ENCODE measurements around the gene C15orf39. TPM values are rescaled to one million over a fixed set of nuclear protein-coding genes. Genes with fewer than 3 reads are reported as not detected.

C15orf39 gene
- total RNA-seq, 4 donors from 2014 or later: 10.6 to 18.3 (median 16.7) TPM

DNA sequence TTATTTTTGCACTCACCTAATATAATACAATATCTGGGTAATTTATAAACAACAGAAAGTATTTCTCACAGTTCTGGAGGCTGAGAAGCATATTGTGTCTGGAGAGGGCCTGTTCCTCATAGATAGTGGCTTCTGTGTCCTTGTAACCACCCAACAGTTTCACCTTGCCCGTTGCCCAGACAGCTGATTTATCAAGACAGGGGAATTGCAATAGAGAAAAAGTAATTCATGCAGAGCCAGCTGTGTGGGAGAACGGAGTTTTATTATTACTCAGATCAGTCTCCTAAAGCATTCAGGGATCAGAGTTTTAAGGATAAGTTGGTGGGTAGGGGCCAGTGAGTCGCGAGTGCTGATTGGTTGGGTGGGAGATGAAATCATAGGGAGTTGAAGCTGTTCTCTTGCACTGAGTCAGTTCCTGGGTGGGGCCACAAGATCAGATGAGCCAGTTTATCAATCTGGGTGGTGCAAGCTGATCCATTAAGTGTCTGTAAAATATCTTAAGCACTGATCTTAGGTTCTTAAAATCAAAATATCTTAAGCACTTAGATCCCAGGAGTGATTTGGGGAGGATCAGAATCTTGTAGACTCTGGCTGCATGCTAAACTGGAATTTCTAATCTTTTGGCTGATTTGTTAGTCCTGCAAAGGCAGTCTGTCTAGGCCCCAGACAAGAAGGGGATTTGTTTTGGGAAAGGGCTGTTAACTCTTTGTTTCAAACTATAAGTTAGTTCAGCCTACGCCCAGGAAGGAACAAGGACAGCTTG, 33.9 kb upstream of the C15orf39 start:
- TF ChIP-seq, protein P1, sequence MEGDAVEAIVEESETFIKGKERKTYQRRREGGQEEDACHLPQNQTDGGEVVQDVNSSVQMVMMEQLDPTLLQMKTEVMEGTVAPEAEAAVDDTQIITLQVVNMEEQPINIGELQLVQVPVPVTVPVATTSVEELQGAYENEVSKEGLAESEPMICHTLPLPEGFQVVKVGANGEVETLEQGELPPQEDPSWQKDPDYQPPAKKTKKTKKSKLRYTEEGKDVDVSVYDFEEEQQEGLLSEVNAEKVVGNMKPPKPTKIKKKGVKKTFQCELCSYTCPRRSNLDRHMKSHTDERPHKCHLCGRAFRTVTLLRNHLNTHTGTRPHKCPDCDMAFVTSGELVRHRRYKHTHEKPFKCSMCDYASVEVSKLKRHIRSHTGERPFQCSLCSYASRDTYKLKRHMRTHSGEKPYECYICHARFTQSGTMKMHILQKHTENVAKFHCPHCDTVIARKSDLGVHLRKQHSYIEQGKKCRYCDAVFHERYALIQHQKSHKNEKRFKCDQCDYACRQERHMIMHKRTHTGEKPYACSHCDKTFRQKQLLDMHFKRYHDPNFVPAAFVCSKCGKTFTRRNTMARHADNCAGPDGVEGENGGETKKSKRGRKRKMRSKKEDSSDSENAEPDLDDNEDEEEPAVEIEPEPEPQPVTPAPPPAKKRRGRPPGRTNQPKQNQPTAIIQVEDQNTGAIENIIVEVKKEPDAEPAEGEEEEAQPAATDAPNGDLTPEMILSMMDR (IDR thresholded peaks at IDR 0.05): no peak
- TF ChIP-seq POLR2A (IDR thresholded peaks at IDR 0.05): no peak
- 75 to 87% methylated on average over 5 of the region's 5 CpGs for WGBS, 2 donors
- H3K27me3 ChIP-seq: no peaks in the 10 kb centered on the region
- no peak overlapping the region for H3K4me3 ChIP-seq (replicated peaks in 1 of 3)
- no peaks in the 10 kb centered on the region for H3K9me3 ChIP-seq
- H3K36me3 ChIP-seq: no peaks in the 10 kb centered on the region
- no peak overlapping the region for H3K27ac ChIP-seq
- no peaks in the 10 kb centered on the region for H3K4me1 ChIP-seq
- DNase-seq: no peak
- intact Hi-C loops (cut with DNase I): no loop called here

DNA sequence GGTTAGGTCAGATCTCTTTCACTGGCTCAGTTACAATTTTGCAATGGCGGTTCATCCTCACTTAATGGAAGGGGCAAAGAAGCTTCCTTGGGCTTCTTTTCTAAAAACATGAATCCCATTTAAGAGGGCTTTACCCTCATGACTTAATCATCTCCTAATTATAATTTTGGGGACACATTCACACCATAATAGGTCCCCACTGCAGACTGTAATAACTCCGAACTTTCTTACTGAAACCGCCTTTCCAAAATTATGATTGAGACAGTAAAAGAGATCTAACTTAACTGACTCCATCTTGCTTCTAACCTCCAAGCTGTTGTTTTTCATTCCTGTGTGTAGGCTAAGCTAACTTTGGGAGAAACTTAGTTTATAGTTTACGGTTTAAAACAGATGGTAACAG, 33.3 kb upstream of the C15orf39 start:
- TF ChIP-seq, protein P1 (IDR thresholded peaks at IDR 0.05): no peak
- no peak for TF ChIP-seq POLR2A (IDR thresholded peaks at IDR 0.05)
- no peaks in the 10 kb centered on the region for H3K9me3 ChIP-seq
- H3K27me3 ChIP-seq: no peaks in the 10 kb centered on the region
- no peak for DNase-seq
- no peaks in the 10 kb centered on the region for H3K4me1 ChIP-seq
- H3K27ac ChIP-seq: no peak overlapping the region
- no peaks in the 10 kb centered on the region for H3K36me3 ChIP-seq
- WGBS, 2 donors: 72 to 98% methylated on average over 4 of the region's 4 CpGs
- no peak overlapping the region for H3K4me3 ChIP-seq (replicated peaks in 1 of 3)
- intact Hi-C loops (cut with DNase I): no loop called here

DNA sequence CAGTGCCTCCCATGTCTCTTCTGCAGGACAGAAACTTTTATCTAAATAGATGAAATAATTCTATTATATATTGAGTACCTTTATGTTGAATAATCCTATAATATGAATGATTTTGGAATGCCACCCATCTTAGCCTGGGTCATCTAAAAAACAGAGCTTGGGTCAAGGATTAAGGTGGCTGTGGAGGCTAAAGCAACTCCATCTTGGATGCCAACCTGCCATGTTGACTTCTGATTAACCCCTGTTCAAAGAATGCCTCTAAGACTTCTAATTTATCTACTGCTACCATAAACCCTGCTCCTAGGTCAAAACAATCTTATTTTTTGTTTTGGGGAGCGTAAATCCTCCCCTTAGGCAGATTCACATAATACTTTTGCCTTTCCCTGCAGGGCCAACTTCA, 31.5 kb upstream of the C15orf39 start:
- Histone ChIP-seq H3K27me3 (no peaks in the 10 kb centered on the region), H3K9me3 (no peaks in the 10 kb centered on the region), H3K27ac (no peak overlapping the region), H3K4me3 (replicated peaks in 1 of 3) (no peak overlapping the region), H3K36me3 (no peaks in the 10 kb centered on the region), H3K4me1 (peaks cover under 1 to 1% of the 10 kb centered on the region in 2 donors)
- 97% methylated on average over 1 of the region's 1 CpG for WGBS, 2 donors
- intact Hi-C loops (cut with DNase I): no loop called here
- TF ChIP-seq, protein P1 (IDR thresholded peaks at IDR 0.05): no peak
- TF ChIP-seq POLR2A (IDR thresholded peaks at IDR 0.05): no peak
- no peak for DNase-seq

DNA sequence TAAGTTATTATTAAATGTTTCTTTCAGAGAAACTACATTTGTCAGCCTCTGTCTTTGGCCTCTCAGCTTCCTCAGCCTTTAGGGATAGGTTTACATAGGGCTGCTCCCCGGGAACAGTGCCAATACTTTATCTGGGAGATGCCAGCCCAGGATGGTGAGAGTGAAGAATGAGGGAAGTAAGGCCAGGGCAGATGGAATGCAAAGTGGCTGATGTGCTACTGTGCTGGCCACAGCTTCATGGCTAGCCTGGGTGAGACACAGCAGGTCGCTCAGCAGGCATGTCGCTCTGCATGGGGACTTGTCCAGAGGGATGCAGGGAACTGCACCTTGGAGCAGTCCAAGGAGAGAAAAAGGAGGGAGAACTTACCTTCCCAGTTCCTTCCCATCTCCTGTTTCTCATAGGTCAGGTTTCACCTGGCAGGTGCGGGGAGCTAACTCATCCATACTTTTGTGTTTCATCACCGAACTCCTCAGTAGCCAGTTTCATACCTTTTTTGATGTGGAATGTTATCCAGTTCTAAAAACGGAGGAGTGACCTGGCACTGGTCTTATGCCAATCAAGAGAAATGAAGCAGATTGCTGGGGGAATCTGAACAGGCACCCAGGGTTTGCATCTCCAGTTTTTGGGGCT, 30.9 kb upstream of the C15orf39 start:
- H3K9me3 ChIP-seq: no peaks in the 10 kb centered on the region
- H3K27ac ChIP-seq: no peak overlapping the region
- H3K36me3 ChIP-seq: no peaks in the 10 kb centered on the region
- intact Hi-C loops (cut with DNase I): no loop called here
- TF ChIP-seq, protein P1 (IDR thresholded peaks at IDR 0.05): no peak
- no peak for TF ChIP-seq POLR2A (IDR thresholded peaks at IDR 0.05)
- 84 to 90% methylated on average over 6 of the region's 6 CpGs for whole genome bisulfite sequencing, 2 donors
- peaks cover 7 to 8% of the 10 kb centered on the region in 2 donors for H3K4me1 ChIP-seq
- H3K4me3 ChIP-seq (replicated peaks in 1 of 3): no peak overlapping the region
- H3K27me3 ChIP-seq: no peaks in the 10 kb centered on the region
- DNase-seq: peak in 1 of 2 donors; percentile 20

DNA sequence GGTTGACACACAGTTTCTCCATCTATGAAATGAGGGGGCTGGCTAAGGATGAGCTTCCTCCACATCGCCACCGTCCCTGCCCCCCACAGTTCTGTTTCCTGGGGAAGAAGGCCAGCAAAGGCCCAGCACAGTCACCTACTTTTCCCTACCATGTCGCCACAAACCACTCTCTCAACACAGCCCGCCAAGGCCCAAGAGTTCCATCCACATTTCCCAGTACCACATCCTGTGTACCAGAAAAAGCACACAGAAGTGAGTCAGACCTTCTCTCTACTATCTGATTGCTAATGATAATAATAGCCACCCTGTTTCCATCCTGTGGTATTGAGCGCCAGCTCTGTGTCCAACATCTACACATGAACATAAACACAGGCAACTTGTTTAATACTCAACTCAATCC, 30.3 kb upstream of the C15orf39 start:
- Histone ChIP-seq H3K27me3 (no peaks in the 10 kb centered on the region), H3K9me3 (no peaks in the 10 kb centered on the region), H3K4me3 (replicated peaks in 1 of 3) (no peak overlapping the region), H3K36me3 (no peaks in the 10 kb centered on the region), H3K27ac (no peak overlapping the region), H3K4me1 (peaks cover 11 to 13% of the 10 kb centered on the region in 2 donors)
- 71 to 81% methylated on average over 5 of the region's 5 CpGs for WGBS, 2 donors
- TF ChIP-seq, protein P1 (IDR thresholded peaks at IDR 0.05): no peak
- TF ChIP-seq POLR2A (IDR thresholded peaks at IDR 0.05): no peak
- intact Hi-C loops (cut with DNase I): no loop called here
- no peak for DNase-seq
